Ovary (tissue), 3 donors: ENCODE results near the gene EML6.

ENCODE experiments used
- CTCF ChIP-seq, 3 donors: fragments of 450-650 bp in 2 of 3; fragments of 200-600 bp in 1 of 3; IDR thresholded peaks; one replicate each; pipeline versions ENCODE4 v1.5.1 to v1.8.0; 2016 to 2022; ENCODE audit warnings: antibody characterized with exemption in 3 of 3, mild to moderate bottlenecking in 1 of 3
- POLR2A ChIP-seq: fragments of 450-650 bp; IDR thresholded peaks from one replicate; pipeline ENCODE4 v1.6.1; 2017; ENCODE audit warnings: antibody characterized with exemption, mild to moderate bottlenecking, moderate library complexity
- donor health status: DM: no; HTN: no; CAD: no.

- TF ChIP-seq POLR2A (no peak), CTCF (IDR thresholded peaks at IDR 0.05) (no peak)
Measured at GRCh38 chr2:54999182-54999581, 275.7 kb downstream of the EML6 start.
